T-helper 1 cell treated with Interleukin-12 subunit alpha and Interleukin-12 subunit beta and Interleukin-4 antibody, amounts not matched to agents 30 ng/mL and 1 ng/mL, for 36 hours (primary cell): Measurements from ENCODE around the gene ARFGAP1. TPM values are rescaled to one million over a fixed set of nuclear protein-coding genes. Genes with fewer than 3 reads are reported as not detected.
"Not testable (repeated sequence)": the region's sequence is repeated elsewhere in the genome, so short reads cannot be mapped to it uniquely, and the experiment has no call there.

ENCODE experiments used
- intact Hi-C: fragments of 100-400 bp; cut with micrococcal nuclease; formaldehyde crosslinking; loops from one replicate; pipeline ENCODE4 v1.15.1; 2024
- total RNA-seq: library from RNA; stranded (reverse); gene quantifications from 2 replicates; pipeline ENCODE4 v1.2.3, GENCODE V29; 2022

Gene ARFGAP1
- total RNA-seq, 1 donor from 2014 or later: 93.8 TPM

DNA sequence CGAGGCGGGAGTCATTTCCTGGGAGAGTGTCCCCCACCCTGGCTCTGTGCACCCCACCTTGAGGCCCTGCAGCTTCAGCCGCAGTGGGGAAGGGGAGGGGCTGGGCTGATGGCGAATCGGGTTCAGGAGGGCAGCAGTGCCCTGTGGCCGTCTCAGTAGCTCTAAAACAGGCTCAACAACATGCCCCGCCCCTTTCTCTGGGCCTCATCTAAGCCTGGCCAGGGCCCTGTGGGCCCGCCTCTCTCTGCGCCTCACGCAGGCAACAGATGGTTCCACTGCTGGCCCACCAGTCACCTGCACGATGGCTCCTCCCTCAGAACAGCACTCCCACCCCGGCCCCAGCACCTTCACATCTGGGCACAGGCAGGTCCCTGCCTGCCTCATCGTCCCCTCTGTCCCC lies 58.3 kb downstream of the ARFGAP1 start:
- intact Hi-C loops: no loop called here

DNA sequence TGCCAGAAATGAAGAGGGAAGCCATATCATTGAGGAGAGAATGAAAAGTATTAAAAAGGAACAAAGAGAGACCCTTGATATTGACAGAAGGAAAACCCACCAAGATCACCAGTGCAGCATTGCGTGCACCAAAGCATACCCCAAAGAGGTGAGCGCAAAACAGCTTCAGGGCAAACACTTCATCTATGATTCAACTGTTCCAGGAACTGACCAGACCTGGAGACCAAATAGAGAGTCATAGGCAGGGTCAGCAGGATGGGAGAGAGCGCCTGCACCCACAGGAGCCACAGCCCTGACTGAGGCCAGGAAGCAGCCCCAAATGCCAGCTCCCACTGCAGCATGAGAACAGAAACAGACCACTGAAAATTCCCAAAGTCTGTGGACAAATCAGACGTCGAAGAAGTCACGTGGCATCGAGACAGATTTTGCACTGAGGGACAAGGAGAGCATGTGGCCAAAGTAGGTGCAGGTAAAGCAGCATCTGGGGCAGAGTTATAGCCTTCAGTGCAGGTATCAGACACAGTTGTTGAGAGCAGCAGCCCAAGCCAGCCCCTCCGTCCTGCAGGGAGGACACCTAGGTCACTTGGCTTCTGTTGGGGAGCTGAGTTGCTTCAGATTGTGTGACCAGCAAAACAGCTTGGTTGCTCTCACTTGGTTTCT lies 59.3 kb downstream of the ARFGAP1 start:
- intact Hi-C loops: no loop called here

DNA sequence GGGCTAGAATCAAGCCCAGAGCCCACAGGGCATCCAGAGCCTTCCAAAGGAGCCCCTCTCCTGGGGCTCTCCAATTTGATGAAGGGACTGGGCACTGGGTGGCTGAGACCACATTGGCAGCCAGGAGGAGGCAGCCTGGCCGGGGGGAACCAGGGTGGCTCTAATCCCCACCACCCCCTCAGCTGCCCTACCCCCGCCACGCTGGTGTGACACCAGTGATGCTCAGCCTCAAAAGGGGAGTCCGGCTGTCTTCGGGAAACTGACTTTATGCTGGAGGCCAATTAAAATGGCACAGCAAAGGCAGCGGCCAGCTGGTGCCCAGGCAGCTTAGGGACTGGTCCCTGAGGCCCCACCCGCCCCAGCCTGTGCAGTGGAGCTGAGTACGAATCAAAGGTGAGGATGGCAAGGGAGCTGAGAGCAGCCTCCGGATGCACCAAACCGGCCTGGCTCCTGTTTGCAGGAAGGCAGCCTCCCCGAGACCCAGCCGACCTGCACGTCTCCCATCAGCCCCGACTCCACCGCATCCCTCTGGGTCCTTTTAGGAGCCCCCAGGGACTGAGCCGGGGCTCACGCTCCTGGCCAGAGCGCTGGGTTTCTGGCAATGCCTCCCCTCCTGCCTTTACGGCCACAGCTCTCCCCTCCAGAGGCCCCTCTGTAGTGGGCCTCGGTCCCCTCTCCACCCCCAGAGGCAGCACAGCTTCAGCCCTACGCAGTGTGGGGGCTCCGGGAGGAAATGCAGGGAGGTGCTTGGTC lies 60.1 kb downstream of the ARFGAP1 start:
- intact Hi-C loops: no loop called here

DNA sequence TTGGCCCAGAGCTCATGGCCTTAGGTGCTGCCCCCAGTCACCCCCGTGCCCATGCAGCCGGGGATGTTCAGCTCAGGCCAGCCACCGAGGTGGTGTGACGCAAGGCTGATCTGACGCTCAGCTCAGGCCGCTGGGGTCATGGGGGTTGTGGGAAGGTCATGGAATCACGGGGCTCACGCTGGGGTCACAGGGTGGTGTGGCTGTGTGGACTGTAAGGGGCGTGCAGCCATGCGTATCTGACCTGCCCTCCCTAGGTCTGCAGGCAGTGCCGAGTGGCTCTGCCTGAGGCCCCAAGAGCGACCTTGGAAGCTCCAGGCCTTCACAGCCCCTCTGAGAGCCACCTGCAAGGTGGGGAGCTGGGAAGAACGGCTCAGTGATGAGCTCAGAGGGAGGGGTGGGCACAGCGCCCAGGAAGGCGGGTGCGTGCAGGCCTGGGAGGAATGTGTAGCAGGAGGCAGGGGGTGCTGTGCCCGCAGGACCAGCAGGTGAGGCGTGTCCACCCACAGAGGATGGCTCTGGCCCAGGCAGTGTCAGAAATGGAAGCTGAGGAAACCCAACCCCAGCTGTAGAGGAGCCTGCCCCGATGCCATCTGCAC lies 60.7 kb downstream of the ARFGAP1 start:
- intact Hi-C loops: no loop called here

DNA sequence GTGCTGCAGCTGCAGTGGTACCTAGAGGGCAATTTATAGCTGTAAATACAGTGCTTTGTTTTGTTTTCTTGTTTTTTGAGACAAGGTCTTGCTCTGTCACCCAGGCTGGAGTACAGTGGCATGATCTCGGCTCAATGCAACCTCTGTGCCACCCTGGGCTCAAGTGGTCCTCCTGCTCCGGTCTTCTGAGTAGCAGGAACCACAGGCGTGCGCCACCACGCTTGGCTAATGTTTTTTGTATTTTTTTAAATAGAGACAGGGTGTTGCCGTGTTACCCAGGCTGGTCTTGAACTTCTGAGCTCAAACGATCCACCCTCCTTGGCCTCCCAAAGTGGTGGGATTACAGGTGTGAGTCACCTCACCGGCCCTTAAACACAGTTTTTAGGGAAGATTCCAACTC lies 61.7 kb downstream of the ARFGAP1 start:
- intact Hi-C loops: no loop called here

DNA sequence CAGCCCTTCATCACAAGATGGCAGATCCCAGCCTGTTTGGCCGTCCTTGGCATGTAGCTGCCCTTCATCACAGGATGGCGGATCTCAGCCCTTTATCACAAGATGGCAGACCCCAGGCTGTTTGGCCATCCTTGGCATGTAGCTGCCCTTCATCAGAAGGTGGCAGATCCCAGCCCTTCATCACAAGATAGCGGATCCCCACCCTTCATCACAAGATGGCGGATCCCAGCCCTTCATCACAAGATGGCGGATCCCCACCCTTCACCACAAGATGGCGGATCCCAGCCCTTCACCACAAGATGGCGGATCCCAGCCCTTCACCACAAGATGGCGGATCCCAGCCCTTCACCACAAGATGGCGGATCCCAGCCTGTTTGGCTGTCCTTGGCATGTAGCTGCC lies 62.4 kb downstream of the ARFGAP1 start:
- intact Hi-C loops: not testable (repeated sequence)

DNA sequence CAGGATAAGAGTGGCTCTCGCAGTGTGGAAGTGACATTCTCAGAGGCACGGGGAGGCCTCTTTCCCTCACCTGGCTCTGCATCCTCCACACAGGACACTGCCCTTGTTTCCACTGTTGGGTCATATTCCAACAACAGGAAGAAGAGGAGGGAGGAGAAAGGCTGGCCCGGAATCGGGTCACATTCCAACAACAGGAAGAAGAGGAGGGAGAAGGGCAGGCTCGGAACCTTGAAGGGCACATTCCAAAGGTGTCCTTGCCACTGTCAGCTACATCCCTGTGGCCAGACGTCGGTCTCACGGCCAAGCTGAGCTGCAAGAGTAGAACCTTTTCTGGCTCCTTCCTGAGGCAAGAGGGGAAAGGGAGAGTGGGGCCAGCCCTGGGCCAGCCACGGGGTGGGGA lies 63.1 kb downstream of the ARFGAP1 start:
- intact Hi-C loops: no loop called here

DNA sequence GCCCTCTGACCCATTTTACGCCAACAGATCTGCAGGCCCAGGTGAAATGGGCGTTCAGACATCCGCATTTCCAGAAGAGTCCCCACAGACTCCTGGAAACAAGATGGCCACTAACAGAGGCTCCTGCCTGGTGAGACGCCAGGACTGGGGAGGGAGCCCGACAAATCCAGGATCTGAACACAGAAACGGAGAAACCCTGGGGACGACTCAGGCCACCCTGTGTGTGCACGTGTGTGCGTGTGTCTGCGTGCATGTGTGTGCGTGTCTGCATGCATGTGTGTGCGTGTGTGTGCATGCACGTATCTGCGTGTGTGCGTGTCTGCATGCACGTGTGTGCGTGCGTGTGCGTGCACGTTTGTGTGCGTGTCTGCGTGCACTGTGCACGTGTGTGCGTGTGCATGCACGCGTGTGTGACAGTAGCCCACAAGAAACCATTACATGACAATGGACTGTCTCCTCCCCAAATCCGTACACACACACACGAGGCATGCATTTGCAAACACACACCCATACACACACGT lies 63.7 kb downstream of the ARFGAP1 start:
- intact Hi-C loops: no loop called here

DNA sequence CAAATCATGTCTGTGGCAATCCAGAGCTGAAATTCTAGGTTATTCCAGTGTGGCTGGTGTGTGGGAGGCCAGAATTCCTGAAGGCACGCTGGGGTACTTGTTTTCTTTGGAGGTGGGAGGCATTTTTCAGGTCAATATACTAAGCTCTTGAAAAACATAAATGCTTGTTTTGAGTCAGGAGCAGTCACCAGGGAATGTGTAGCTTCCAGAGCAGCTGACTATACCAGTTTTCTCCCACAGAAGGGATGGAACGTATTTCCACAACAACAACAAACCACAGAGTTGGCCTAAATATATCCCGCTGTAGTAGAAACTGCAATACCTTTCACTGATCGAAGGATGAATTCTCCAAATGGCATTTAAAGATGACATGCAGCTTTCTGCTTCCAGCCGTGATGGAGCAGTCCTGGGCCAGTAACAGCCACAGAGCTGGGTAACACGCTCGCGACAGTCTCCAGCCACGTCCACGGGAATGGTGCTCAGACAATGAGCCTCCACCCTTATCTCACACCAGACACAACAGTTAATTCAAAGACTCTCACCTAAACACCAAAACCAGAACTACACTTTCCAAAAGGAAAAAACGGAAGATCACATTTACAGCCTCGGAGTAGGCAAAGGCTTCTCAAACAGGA lies 65.3 kb downstream of the ARFGAP1 start:
- intact Hi-C loops: no loop called here

Other genes with a start within 250 kb of the ARFGAP1 start
- 41.3 and 45.1 TPM in 2 replicates for gene YTHDF1, start 56.7 kb upstream of the ARFGAP1 start, total RNA-seq
- gene BIRC7, start 36.9 kb upstream of the ARFGAP1 start, total RNA-seq: not detected in 2 replicates
- gene NKAIN4, start 18.4 kb upstream of the ARFGAP1 start, total RNA-seq: not detected in 2 replicates
- 0.17 TPM in 1 of 2 replicates, not detected in the other for gene COL20A1, start 20.4 kb downstream of the ARFGAP1 start, total RNA-seq
- not detected in 2 replicates for gene CHRNA4, start 88.5 kb downstream of the ARFGAP1 start, total RNA-seq
- gene KCNQ2, start 199.8 kb downstream of the ARFGAP1 start, total RNA-seq: not detected in 2 replicates
- 1.2 and 1.6 TPM in 2 replicates for gene EEF1A2, start 226.3 kb downstream of the ARFGAP1 start, total RNA-seq
- gene PPDPF, start 248.0 kb downstream of the ARFGAP1 start, total RNA-seq: 137 and 141 TPM in 2 replicates